Stimulated activated CD4-positive, alpha-beta T cell treated with anti-CD3 and anti-CD28 coated beads, TNF-alpha, amount 100 ng/mL, for 24 hours (primary cell): ENCODE measurements around the gene MEGF6.
"Not testable (repeated sequence)": the region's sequence is repeated elsewhere in the genome, so short reads cannot be mapped to it uniquely, and the experiment has no call there.

Experiments used
- DNase-seq, 3 experiments: peaks; one replicate each; pipeline ENCODE4 v3.0.0-alpha.2; 2020; ENCODE audit warnings: low read depth in 3 of 3

Gene MEGF6

GRCh38 chr1:3575515-3575914, 35.8 kb downstream of the MEGF6 start:
- DNase-seq: not testable (repeated sequence)

- no peak for DNase-seq
Observed at GRCh38 chr1:3573500-3573899, 37.8 kb downstream of the MEGF6 start.

GRCh38 chr1:3572638-3573037, 38.7 kb downstream of the MEGF6 start:
- not testable (repeated sequence) for DNase-seq

GRCh38 chr1:3571263-3571662, 40.0 kb downstream of the MEGF6 start:
- no peak for DNase-seq

- no peak for DNase-seq
Observed at GRCh38 chr1:3570066-3570986, 41.0 kb downstream of the MEGF6 start.

- DNase-seq: no peak
Observed at GRCh38 chr1:3569436-3569835, 41.9 kb downstream of the MEGF6 start.

- DNase-seq: no peak
Observed at GRCh38 chr1:3568815-3569435, 42.4 kb downstream of the MEGF6 start.

- no peak for DNase-seq
Observed at GRCh38 chr1:3566951-3567804, 44.1 kb downstream of the MEGF6 start.

GRCh38 chr1:3566003-3566885, 45.1 kb downstream of the MEGF6 start:
- DNase-seq: no peak

GRCh38 chr1:3564921-3565831, 46.1 kb downstream of the MEGF6 start:
- peak in 2 of 3 experiments; percentile 11 to 20 for DNase-seq

- no peak for DNase-seq
Observed at GRCh38 chr1:3563610-3564009, 47.7 kb downstream of the MEGF6 start.

GRCh38 chr1:3563125-3563524, 48.2 kb downstream of the MEGF6 start:
- no peak for DNase-seq

- no peak for DNase-seq
Observed at GRCh38 chr1:3562712-3563111, 48.6 kb downstream of the MEGF6 start.

GRCh38 chr1:3561702-3562101, 49.6 kb downstream of the MEGF6 start:
- DNase-seq: no peak

GRCh38 chr1:3560981-3561380, 50.3 kb downstream of the MEGF6 start:
- no peak for DNase-seq

- no peak for DNase-seq
Observed at GRCh38 chr1:3560251-3560871, 50.9 kb downstream of the MEGF6 start.

GRCh38 chr1:3558036-3558726, 53.1 kb downstream of the MEGF6 start:
- DNase-seq: no peak

- no peak for DNase-seq
Observed at GRCh38 chr1:3557366-3557765, 53.9 kb downstream of the MEGF6 start.

GRCh38 chr1:3556336-3556735, 55.0 kb downstream of the MEGF6 start:
- no peak for DNase-seq
